ENCODE measurements around the gene SCFD2.

SCFD2 gene

DNA sequence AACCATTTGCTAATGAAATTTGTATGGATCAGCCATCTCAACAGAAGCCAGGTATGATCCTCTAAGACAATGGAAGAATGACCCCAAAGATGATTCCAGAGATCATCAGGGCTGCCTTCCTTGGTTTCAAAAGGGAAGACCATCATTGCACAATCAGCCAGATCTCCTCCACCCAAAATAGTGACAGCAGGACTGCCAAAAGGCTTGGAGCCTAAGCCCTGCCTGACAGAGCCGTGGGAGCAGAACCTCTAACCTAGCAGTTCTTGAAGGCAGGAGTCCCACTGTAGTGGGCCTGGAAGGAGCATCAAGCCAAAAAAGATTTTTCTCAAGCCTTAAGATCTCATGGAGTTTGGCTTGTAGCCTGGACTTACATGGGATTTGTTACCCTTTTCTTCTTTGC, 277.7 kb downstream of the SCFD2 start:
- no peaks in the 10 kb centered on the region for H3K4me1 ChIP-seq (ENCODE audit: insufficient read depth, low read length)
- H3K4me2 ChIP-seq (ENCODE audit: insufficient read depth, low read length), result no peak overlapping the region
- DNase-seq, result no peak
- H3K9ac ChIP-seq (ENCODE audit: low read depth, low read length), result no peak overlapping the region
- no peaks in the 10 kb centered on the region for H4K20me1 ChIP-seq (ENCODE audit: insufficient read depth, low read length)
- no peak overlapping the region for H3K27ac ChIP-seq (ENCODE audit: low read length)
- peaks cover 3% of the 10 kb centered on the region for H3K9me3 ChIP-seq (ENCODE audit: insufficient read depth, low read length, severe bottlenecking)
- no peak for TF ChIP-seq EZH2 (IDR thresholded peaks at IDR 0.05; ENCODE audit: borderline replicate concordance, low read depth, low read length, severe bottlenecking)
- TF ChIP-seq, protein P1, sequence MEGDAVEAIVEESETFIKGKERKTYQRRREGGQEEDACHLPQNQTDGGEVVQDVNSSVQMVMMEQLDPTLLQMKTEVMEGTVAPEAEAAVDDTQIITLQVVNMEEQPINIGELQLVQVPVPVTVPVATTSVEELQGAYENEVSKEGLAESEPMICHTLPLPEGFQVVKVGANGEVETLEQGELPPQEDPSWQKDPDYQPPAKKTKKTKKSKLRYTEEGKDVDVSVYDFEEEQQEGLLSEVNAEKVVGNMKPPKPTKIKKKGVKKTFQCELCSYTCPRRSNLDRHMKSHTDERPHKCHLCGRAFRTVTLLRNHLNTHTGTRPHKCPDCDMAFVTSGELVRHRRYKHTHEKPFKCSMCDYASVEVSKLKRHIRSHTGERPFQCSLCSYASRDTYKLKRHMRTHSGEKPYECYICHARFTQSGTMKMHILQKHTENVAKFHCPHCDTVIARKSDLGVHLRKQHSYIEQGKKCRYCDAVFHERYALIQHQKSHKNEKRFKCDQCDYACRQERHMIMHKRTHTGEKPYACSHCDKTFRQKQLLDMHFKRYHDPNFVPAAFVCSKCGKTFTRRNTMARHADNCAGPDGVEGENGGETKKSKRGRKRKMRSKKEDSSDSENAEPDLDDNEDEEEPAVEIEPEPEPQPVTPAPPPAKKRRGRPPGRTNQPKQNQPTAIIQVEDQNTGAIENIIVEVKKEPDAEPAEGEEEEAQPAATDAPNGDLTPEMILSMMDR (IDR thresholded peaks at IDR 0.05; ENCODE audit: borderline replicate concordance, extremely low read depth, low read length, poor library complexity, severe bottlenecking), result no peak
- ATAC-seq (ENCODE audit: insufficient read depth, low read depth), result no peak
- no peak overlapping the region for H3K4me3 ChIP-seq (ENCODE audit: low read depth in 1 of 2, low read length in 2 of 2)
- H3K79me2 ChIP-seq (ENCODE audit: insufficient read depth, low read length), result no peaks in the 10 kb centered on the region
- no peak overlapping the region for H2AFZ ChIP-seq (ENCODE audit: low read depth, low read length)
- H3K27me3 ChIP-seq (ENCODE audit: insufficient read depth, low read length, poor library complexity), result no peaks in the 10 kb centered on the region
- no peaks in the 10 kb centered on the region for H3K36me3 ChIP-seq (ENCODE audit: insufficient read depth, low read length)

DNA sequence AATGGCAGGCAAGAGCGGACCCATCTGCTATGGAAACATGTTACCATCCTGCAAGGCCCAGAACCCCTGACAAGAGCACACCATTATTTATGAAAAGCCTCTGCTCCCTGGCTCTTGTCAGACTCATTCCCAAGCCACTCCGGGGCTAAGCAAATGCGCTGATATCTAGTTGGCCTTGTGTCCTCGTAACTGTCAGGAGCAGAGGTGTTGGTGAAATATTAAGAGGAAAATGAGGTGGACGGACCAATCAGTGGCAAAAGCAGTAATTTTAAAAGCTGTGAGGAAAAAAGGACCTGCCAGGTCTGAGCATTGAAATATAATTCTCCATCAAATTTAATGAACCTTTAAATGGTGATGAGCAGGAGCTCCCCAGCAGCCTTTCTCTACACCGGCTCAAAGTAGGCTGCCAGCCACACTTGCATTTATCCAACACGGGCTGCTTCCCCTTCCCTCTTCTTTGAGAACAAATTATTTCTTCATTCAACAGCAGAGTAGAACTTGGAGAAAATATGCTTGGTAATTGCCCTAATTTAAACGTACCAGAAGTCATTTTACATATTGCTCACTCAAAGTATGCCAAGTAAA, 289.4 kb downstream of the SCFD2 start:
- Histone ChIP-seq H3K27me3 (ENCODE audit: insufficient read depth, low read length, poor library complexity) (no peaks in the 10 kb centered on the region), H3K36me3 (ENCODE audit: insufficient read depth, low read length) (no peaks in the 10 kb centered on the region), H3K4me1 (ENCODE audit: insufficient read depth, low read length) (no peaks in the 10 kb centered on the region), H3K4me2 (ENCODE audit: insufficient read depth, low read length) (no peak overlapping the region), H3K9me3 (ENCODE audit: insufficient read depth, low read length, severe bottlenecking) (no peaks in the 10 kb centered on the region), H4K20me1 (ENCODE audit: insufficient read depth, low read length) (no peaks in the 10 kb centered on the region), H3K27ac (ENCODE audit: low read length) (no peak overlapping the region), H3K9ac (ENCODE audit: low read depth, low read length) (no peak overlapping the region), H3K4me3 (ENCODE audit: low read depth in 1 of 2, low read length in 2 of 2) (no peak overlapping the region), H2AFZ (ENCODE audit: low read depth, low read length) (no peak overlapping the region), H3K79me2 (ENCODE audit: insufficient read depth, low read length) (no peaks in the 10 kb centered on the region)
- no peak for DNase-seq
- no peak for TF ChIP-seq EZH2 (IDR thresholded peaks at IDR 0.05; ENCODE audit: borderline replicate concordance, low read depth, low read length, severe bottlenecking)
- TF ChIP-seq, protein P1 (IDR thresholded peaks at IDR 0.05; ENCODE audit: borderline replicate concordance, extremely low read depth, low read length, poor library complexity, severe bottlenecking), result no peak
- ATAC-seq (ENCODE audit: insufficient read depth, low read depth), result no peak

DNA sequence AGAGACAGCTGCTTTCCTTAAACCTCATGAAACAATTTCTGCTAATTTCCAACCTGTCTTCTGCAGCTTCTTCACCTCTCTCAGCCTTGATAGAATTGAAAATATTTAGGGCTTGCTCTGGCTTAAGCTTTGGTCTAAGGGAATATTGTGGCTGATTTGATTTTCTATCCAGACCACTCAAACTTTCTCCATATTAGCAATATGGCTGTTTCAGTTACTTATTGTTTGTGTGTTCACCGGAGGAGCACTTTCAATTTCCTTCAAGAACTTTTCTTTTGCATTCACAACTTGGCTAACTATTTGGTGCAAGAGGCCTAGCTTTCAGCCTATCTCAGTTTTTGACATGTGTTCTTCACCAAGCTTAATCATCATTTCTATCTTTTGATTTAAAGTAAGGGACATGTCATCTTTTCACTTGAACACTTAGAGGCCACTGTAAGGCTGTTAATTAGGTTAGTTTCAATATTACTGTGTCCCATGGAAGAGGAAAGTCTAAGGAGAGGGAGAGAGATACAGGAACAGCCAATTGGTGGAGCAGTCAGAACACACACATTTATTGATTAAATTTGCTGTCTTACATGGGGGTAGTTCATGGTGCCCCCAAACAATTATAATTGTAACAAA, 290.6 kb downstream of the SCFD2 start:
- no peak for ATAC-seq (ENCODE audit: insufficient read depth, low read depth)
- no peak for DNase-seq
- no peaks in the 10 kb centered on the region for H3K36me3 ChIP-seq (ENCODE audit: insufficient read depth, low read length)
- H4K20me1 ChIP-seq (ENCODE audit: insufficient read depth, low read length), result no peaks in the 10 kb centered on the region
- no peaks in the 10 kb centered on the region for H3K79me2 ChIP-seq (ENCODE audit: insufficient read depth, low read length)
- H3K9me3 ChIP-seq (ENCODE audit: insufficient read depth, low read length, severe bottlenecking), result no peaks in the 10 kb centered on the region
- H3K27ac ChIP-seq (ENCODE audit: low read length), result no peak overlapping the region
- no peak overlapping the region for H3K4me3 ChIP-seq (ENCODE audit: low read depth in 1 of 2, low read length in 2 of 2)
- H3K9ac ChIP-seq (ENCODE audit: low read depth, low read length), result no peak overlapping the region
- no peak overlapping the region for H3K4me2 ChIP-seq (ENCODE audit: insufficient read depth, low read length)
- no peaks in the 10 kb centered on the region for H3K4me1 ChIP-seq (ENCODE audit: insufficient read depth, low read length)
- no peaks in the 10 kb centered on the region for H3K27me3 ChIP-seq (ENCODE audit: insufficient read depth, low read length, poor library complexity)
- H2AFZ ChIP-seq (ENCODE audit: low read depth, low read length), result no peak overlapping the region
- TF ChIP-seq EZH2 (IDR thresholded peaks at IDR 0.05; ENCODE audit: borderline replicate concordance, low read depth, low read length, severe bottlenecking), result no peak
- TF ChIP-seq, protein P1 (IDR thresholded peaks at IDR 0.05; ENCODE audit: borderline replicate concordance, extremely low read depth, low read length, poor library complexity, severe bottlenecking), result no peak

Data from DND-41 (cell line).